ENCODE measurements around the gene SOCS4.

SOCS4 gene

GRCh38 chr14:55065411-55065810, 38.4 kb downstream of the SOCS4 start:
- Mint-ChIP-seq H3K4me3 (no peak overlapping the region), H3K27me3 (ENCODE audit: low read depth, poor library complexity) (no peaks in the 10 kb centered on the region), H3K27ac (peak overlapping the region; percentile 42), H3K4me1 (no peaks in the 10 kb centered on the region), H3K36me3 (ENCODE audit: low read depth) (peaks cover 71% of the 10 kb centered on the region), H3K9me3 (no peaks in the 10 kb centered on the region)
- DNase-seq = no peak
- TF ChIP-seq CTCF (IDR thresholded peaks at IDR 0.05) = no peak

GRCh38 chr14:55066223-55066622, 39.2 kb downstream of the SOCS4 start:
- no peaks in the 10 kb centered on the region for H3K27me3 Mint-ChIP-seq (ENCODE audit: low read depth, poor library complexity)
- no peak for DNase-seq
- peak overlapping the region; percentile 50 for H3K27ac Mint-ChIP-seq
- no peak overlapping the region for H3K4me3 Mint-ChIP-seq
- TF ChIP-seq CTCF (IDR thresholded peaks at IDR 0.05) = no peak
- no peaks in the 10 kb centered on the region for H3K9me3 Mint-ChIP-seq
- H3K36me3 Mint-ChIP-seq (ENCODE audit: low read depth) = peaks cover 63% of the 10 kb centered on the region
- H3K4me1 Mint-ChIP-seq = peaks cover 5% of the 10 kb centered on the region

- Mint-ChIP-seq H3K4me3 (no peak overlapping the region), H3K27me3 (ENCODE audit: low read depth, poor library complexity) (peaks cover 3% of the 10 kb centered on the region), H3K4me1 (peaks cover 37% of the 10 kb centered on the region), H3K36me3 (ENCODE audit: low read depth) (peaks cover 19% of the 10 kb centered on the region), H3K27ac (peak overlapping the region; percentile 45), H3K9me3 (no peaks in the 10 kb centered on the region)
- DNase-seq = no peak
- no peak for TF ChIP-seq CTCF (IDR thresholded peaks at IDR 0.05)
These were observed 44.0 kb downstream of the SOCS4 start for GRCh38 chr14:55070981-55071411.

- H3K4me1 Mint-ChIP-seq = peaks cover 38% of the 10 kb centered on the region
- peak overlapping the region; percentile 89 for H3K27ac Mint-ChIP-seq
- no peak for TF ChIP-seq CTCF (IDR thresholded peaks at IDR 0.05)
- H3K36me3 Mint-ChIP-seq (ENCODE audit: low read depth) = peaks cover 9% of the 10 kb centered on the region
- peaks cover 3% of the 10 kb centered on the region for H3K27me3 Mint-ChIP-seq (ENCODE audit: low read depth, poor library complexity)
- DNase-seq = peak; percentile 12
- H3K9me3 Mint-ChIP-seq = no peaks in the 10 kb centered on the region
- H3K4me3 Mint-ChIP-seq = no peak overlapping the region
These were observed 45.0 kb downstream of the SOCS4 start for GRCh38 chr14:55071870-55072640.

- Mint-ChIP-seq H3K4me1 (peaks cover 44% of the 10 kb centered on the region), H3K36me3 (ENCODE audit: low read depth) (no peaks in the 10 kb centered on the region), H3K9me3 (no peaks in the 10 kb centered on the region), H3K27me3 (ENCODE audit: low read depth, poor library complexity) (peaks cover 3% of the 10 kb centered on the region), H3K4me3 (no peak overlapping the region), H3K27ac (no peak overlapping the region)
- TF ChIP-seq CTCF (IDR thresholded peaks at IDR 0.05) = no peak
- DNase-seq = no peak
These were observed 46.8 kb downstream of the SOCS4 start for GRCh38 chr14:55073856-55074255.

GRCh38 chr14:55074662-55075061, 47.6 kb downstream of the SOCS4 start:
- no peaks in the 10 kb centered on the region for H3K36me3 Mint-ChIP-seq (ENCODE audit: low read depth)
- no peak overlapping the region for H3K4me3 Mint-ChIP-seq
- peaks cover 44% of the 10 kb centered on the region for H3K4me1 Mint-ChIP-seq
- no peaks in the 10 kb centered on the region for H3K9me3 Mint-ChIP-seq
- no peak overlapping the region for H3K27ac Mint-ChIP-seq
- no peak for TF ChIP-seq CTCF (IDR thresholded peaks at IDR 0.05)
- H3K27me3 Mint-ChIP-seq (ENCODE audit: low read depth, poor library complexity) = peaks cover 3% of the 10 kb centered on the region
- DNase-seq = no peak
